ENCODE data around the gene KCNQ5.
A peak's percentile ranks its signal among the peaks of the same experiment; 100 is the strongest.

The KCNQ5 gene

DNA sequence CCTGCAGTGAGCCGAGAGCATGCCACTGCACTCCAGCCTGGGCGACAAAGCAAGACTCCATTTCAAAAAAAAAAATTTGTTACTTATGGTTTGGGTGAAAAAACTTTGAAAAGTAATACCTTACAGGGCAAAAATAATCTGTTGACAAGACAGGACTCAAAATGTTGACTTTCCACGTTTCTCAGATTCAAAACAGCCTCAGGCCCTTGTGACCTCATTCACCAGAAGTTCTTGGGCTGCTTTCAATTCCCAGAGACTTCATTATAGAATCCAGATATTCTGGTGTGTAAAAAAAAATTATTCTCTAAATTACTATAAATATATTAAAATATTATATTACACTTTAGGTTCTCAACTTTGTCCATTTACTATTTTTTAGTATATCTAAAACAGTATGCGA, 116.2 kb downstream of the KCNQ5 start:
- DNase-seq (ENCODE audit: low read depth) = no peak
- TF ChIP-seq, protein P1, sequence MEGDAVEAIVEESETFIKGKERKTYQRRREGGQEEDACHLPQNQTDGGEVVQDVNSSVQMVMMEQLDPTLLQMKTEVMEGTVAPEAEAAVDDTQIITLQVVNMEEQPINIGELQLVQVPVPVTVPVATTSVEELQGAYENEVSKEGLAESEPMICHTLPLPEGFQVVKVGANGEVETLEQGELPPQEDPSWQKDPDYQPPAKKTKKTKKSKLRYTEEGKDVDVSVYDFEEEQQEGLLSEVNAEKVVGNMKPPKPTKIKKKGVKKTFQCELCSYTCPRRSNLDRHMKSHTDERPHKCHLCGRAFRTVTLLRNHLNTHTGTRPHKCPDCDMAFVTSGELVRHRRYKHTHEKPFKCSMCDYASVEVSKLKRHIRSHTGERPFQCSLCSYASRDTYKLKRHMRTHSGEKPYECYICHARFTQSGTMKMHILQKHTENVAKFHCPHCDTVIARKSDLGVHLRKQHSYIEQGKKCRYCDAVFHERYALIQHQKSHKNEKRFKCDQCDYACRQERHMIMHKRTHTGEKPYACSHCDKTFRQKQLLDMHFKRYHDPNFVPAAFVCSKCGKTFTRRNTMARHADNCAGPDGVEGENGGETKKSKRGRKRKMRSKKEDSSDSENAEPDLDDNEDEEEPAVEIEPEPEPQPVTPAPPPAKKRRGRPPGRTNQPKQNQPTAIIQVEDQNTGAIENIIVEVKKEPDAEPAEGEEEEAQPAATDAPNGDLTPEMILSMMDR (conservative IDR thresholded peaks at IDR 0.05; ENCODE audit: low read length) = no peak
- H3K4me3 ChIP-seq (ENCODE audit: low read length) = no peak overlapping the region

GRCh38 chr6:72739368-72739779, 117.5 kb downstream of the KCNQ5 start:
- TF ChIP-seq, protein P1 (conservative IDR thresholded peaks at IDR 0.05; ENCODE audit: low read length) = no peak
- no peak overlapping the region for H3K4me3 ChIP-seq (ENCODE audit: low read length)
- DNase-seq (ENCODE audit: low read depth) = no peak

- DNase-seq (ENCODE audit: low read depth) = peak; percentile 22
- TF ChIP-seq, protein P1 (conservative IDR thresholded peaks at IDR 0.05; ENCODE audit: low read length) = no peak
Observed at GRCh38 chr6:72740135-72740534, 118.3 kb downstream of the KCNQ5 start.

GRCh38 chr6:72741083-72741482, 119.2 kb downstream of the KCNQ5 start:
- no peak overlapping the region for H3K4me3 ChIP-seq (ENCODE audit: low read length)

More at GRCh38 chr6:72740135-72740534, 118.3 kb downstream of the KCNQ5 start:
- H3K4me3 ChIP-seq (ENCODE audit: low read length) = no peak overlapping the region

DNA sequence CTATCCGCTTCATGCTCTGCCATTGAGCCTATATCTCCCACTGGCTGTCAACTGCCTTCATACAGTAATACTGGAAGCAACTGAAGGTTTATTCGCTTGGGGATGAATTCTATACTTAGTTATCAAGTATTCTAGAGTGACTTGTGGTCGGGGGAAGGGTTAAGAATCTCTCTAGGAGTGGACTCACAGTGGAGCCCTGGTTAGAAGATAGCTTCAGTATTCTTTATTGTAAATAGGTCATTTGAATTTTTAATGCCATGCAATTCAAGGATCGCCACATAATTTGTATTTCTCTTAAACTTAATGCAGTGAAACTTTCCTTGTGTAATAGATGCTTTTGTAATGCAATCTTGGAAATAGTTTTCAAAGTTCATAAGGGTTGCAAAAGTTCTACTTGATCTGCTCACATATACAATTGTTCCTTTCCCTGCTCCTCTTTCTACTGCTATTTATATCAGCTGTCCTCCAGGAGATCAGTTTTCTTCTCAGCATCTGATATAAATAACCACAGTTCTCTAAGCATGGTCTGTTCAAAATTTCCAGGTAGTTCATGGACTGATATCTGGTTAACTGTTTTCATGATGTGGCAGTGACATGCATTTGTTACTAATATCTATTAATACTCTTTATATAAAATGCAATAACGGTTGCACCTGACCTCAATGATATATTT, 120.3 kb downstream of the KCNQ5 start:
- TF ChIP-seq, protein P1 (conservative IDR thresholded peaks at IDR 0.05; ENCODE audit: low read length) = no peak
- no peak for DNase-seq (ENCODE audit: low read depth)
- no peak overlapping the region for H3K4me3 ChIP-seq (ENCODE audit: low read length)

More at GRCh38 chr6:72741083-72741482, 119.2 kb downstream of the KCNQ5 start:
- DNase-seq (ENCODE audit: low read depth) = no peak
- TF ChIP-seq, protein P1 (conservative IDR thresholded peaks at IDR 0.05; ENCODE audit: low read length) = no peak

DNA sequence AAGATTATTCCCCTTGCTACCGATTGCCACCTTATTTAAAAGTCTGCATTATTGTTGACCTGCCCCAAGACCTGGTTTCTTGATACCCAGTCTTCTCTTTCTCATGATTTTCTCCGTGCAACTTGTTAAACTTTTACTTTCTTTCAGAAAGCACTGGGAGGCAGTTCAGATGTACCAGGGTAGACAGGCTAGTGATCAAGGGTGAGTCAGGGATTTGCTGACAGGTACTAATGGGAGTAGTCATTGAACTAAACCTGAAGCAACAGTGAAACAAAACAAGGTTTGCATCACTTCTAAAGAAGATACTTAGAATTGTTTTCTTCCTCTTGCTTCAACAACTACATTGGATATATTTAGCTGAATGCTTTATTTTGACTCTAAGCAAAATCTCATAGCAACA, 124.4 kb downstream of the KCNQ5 start:
- TF ChIP-seq, protein P1 (conservative IDR thresholded peaks at IDR 0.05; ENCODE audit: low read length) = no peak
- no peak overlapping the region for H3K4me3 ChIP-seq (ENCODE audit: low read length)
- DNase-seq (ENCODE audit: low read depth) = peak; percentile 25

- peak; percentile 95 for DNase-seq (ENCODE audit: low read depth)
- TF ChIP-seq, protein P1 (conservative IDR thresholded peaks at IDR 0.05; ENCODE audit: low read length) = no peak
- no peak overlapping the region for H3K4me3 ChIP-seq (ENCODE audit: low read length)
Observed at GRCh38 chr6:72748759-72749158, 126.9 kb downstream of the KCNQ5 start.
